Lung (tissue), 12 donors: ENCODE measurements around the gene ALG9. TPM values are rescaled to one million over a fixed set of nuclear protein-coding genes. Genes with fewer than 3 reads are reported as not detected.

ENCODE experiments used
- ATAC-seq: fragments of 200-7000 bp; cut with Tn5 transposase; one replicate; pipeline ENCODE4 v1.9.1; 2020; ENCODE audit warnings: moderate number of reproducible peaks; ENCODE audit not compliant: insufficient read depth, low FRiP score
- DNase-seq, 3 donors: peaks; one replicate each; pipeline ENCODE4 v3.0.0-alpha.2; 2013 to 2017
- H3K27ac ChIP-seq, 2 donors: one replicate each; pipeline ENCODE4 v1.5.1; 2013; ENCODE audit warnings: mild to moderate bottlenecking in 2 of 2, moderate library complexity in 2 of 2, control low read depth in 1 of 2, inconsistent platforms in 1 of 2, low read depth in 1 of 2, low read length in 1 of 2
- H3K27me3 ChIP-seq, 3 donors: one replicate each; pipeline ENCODE4 v1.5.1; 2013; ENCODE audit warnings: low read length in 2 of 3; ENCODE audit not compliant: control insufficient read depth in 3 of 3, insufficient read depth in 3 of 3
- H3K36me3 ChIP-seq, 4 donors: one replicate each; pipeline ENCODE4 v1.5.1; 2013; ENCODE audit warnings: low read length in 4 of 4, mild to moderate bottlenecking in 1 of 4, moderate library complexity in 1 of 4; ENCODE audit not compliant: control insufficient read depth in 4 of 4, insufficient read depth in 4 of 4
- H3K4me1 ChIP-seq, 5 donors: one replicate each; pipeline ENCODE4 v1.5.1; 2013; ENCODE audit warnings: low read length in 5 of 5, mild to moderate bottlenecking in 2 of 5, moderate library complexity in 1 of 5; ENCODE audit not compliant: control insufficient read depth in 5 of 5, insufficient read depth in 5 of 5
- H3K4me3 ChIP-seq: one replicate; pipeline ENCODE4 v1.5.1; 2013; ENCODE audit warnings: mild to moderate bottlenecking, control low read depth, moderate library complexity
- H3K9ac ChIP-seq, 2 donors: one replicate each; pipeline ENCODE4 v1.5.1; 2013; ENCODE audit warnings: low read length in 2 of 2, control low read depth in 1 of 2; ENCODE audit not compliant: insufficient read depth in 1 of 2
- H3K9me3 ChIP-seq, 4 donors: one replicate each; pipeline ENCODE4 v1.5.1; 2013; ENCODE audit warnings: low read length in 3 of 4, mild to moderate bottlenecking in 1 of 4, moderate library complexity in 1 of 4; ENCODE audit not compliant: control insufficient read depth in 4 of 4, insufficient read depth in 3 of 4
- WGBS, 2 donors: extraction: QIAGEN DNeasy Blood & Tissue Kit; methylation state at CpG; one replicate each; pipeline ENCODE4 v1.1.7; 2013; 5-methylcytosine and 5-hydroxymethylcytosine counted together
- polyA plus RNA-seq, 2 donors: library from polyadenylated mRNA; stranded (reverse); fragments of 200-250 nt; gene quantifications; one replicate each; pipeline ENCODE4 v1.2.1, GENCODE V29; 2013
- total RNA-seq, 2 donors: library from RNA; depleted of rRNA in 1 of 2; stranded (reverse); fragments of >200 nt in 1 of 2; gene quantifications; one replicate each; pipeline ENCODE4 v1.2.1, GENCODE V29; 2014 to 2021
- TF ChIP-seq, protein P1 (sequence below): IDR thresholded peaks from 2 replicates; pipeline ENCODE4 v1.5.1; 2012; ENCODE audit warnings: mild to moderate bottlenecking; ENCODE audit errors: control extremely low read depth, extremely low read depth
- donor health status: control.
- donor health status: control.
- donor health status: Bipolar disorder and iron deficiency.
- donor health status: healthy.
- donor health status: DM: yes; HTN: yes; CAD: no.

Gene ALG9
- total and polyA plus RNA-seq, 4 donors = 11.4 to 43.4 (median 25.9) TPM

DNA sequence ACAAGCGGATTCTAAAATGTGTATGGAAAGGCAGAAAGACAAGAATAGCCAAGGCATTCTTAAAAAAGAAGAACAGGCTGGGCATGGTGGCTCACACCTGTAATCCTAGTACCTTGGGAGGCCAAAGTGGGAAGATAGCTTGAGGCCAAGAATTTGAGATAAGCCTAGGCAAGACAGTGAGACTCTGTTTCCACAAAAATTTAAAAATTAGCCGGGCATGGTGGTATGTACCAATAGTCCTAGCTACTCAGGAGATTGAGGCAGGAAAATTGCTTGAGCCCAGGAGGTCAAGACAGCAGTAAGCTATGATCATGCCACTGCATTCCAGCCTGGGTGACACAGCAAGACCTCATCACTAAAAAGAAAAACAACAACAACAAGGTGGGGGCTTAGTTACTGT lies 59.2 kb downstream of the ALG9 start:
- 97 to 98% methylated on average over 2 of the region's 2 CpGs for WGBS, 2 donors
- no peaks in the 10 kb centered on the region for H3K27me3 ChIP-seq
- TF ChIP-seq, protein P1, sequence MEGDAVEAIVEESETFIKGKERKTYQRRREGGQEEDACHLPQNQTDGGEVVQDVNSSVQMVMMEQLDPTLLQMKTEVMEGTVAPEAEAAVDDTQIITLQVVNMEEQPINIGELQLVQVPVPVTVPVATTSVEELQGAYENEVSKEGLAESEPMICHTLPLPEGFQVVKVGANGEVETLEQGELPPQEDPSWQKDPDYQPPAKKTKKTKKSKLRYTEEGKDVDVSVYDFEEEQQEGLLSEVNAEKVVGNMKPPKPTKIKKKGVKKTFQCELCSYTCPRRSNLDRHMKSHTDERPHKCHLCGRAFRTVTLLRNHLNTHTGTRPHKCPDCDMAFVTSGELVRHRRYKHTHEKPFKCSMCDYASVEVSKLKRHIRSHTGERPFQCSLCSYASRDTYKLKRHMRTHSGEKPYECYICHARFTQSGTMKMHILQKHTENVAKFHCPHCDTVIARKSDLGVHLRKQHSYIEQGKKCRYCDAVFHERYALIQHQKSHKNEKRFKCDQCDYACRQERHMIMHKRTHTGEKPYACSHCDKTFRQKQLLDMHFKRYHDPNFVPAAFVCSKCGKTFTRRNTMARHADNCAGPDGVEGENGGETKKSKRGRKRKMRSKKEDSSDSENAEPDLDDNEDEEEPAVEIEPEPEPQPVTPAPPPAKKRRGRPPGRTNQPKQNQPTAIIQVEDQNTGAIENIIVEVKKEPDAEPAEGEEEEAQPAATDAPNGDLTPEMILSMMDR = no peak

DNA sequence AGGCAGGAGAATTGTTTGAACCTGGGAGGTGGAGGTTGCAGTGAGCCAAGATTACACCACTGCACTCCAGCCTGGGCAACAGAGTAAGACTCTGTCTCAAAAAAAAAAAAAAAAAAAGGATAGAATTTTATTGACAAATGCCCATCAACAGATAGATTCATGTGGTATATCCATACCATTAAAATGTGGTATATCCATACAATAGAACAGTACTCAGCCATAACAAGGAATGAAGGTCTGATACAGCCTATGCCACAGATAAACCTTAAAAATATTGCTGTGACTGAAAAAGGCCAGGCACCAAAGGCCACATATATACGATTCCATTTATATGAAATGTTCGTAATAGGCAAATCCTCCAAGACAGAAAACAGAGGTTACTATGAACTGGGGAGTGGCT lies 59.9 kb downstream of the ALG9 start:
- H3K9ac ChIP-seq = no peak overlapping the region
- H3K27ac ChIP-seq = no peak overlapping the region
- DNase-seq = no peak
- WGBS, 2 donors = 97 to 98% methylated on average over 2 of the region's 2 CpGs
- peaks cover 1 to 13% (median 5%) of the 10 kb centered on the region in 4 donors for H3K36me3 ChIP-seq
- H3K4me1 ChIP-seq = peaks cover 0 to 19% (median 0%) of the 10 kb centered on the region in 5 donors
- H3K9me3 ChIP-seq = no peaks in the 10 kb centered on the region
- no peaks in the 10 kb centered on the region for H3K27me3 ChIP-seq
- no peak for ATAC-seq
- no peak overlapping the region for H3K4me3 ChIP-seq
- TF ChIP-seq, protein P1 = no peak

More for the DNA sequence above, 59.2 kb downstream of the ALG9 start:
- Histone ChIP-seq H3K4me3 (no peak overlapping the region), H3K9me3 (no peaks in the 10 kb centered on the region), H3K27ac (no peak overlapping the region), H3K4me1 (peaks cover 0 to 19% (median 0%) of the 10 kb centered on the region in 5 donors), H3K36me3 (peaks cover 0 to 11% (median 4%) of the 10 kb centered on the region in 4 donors), H3K9ac (no peak overlapping the region)
- ATAC-seq (no peak), DNase-seq (no peak)

DNA sequence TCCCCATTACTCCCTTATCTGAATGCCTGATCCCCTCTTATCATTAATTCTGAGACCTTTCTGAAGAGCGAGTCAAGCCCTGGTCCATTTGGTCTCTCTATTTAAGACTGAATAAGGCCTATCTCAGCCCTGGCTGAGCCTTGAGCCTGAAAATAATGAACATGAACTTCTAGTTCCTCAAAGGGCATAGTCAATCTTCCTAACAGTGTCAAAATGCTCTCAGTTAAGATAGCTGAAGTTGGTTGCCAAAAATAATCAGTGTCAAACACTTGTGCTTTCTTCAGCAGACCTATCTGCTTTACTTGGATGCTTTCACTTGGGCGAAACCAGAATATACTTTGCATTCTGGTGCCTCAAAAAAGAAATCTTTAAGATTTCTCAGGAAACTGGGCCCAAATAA lies 62.5 kb downstream of the ALG9 start:
- no peaks in the 10 kb centered on the region for H3K9me3 ChIP-seq
- peaks cover 5 to 28% (median 8%) of the 10 kb centered on the region in 4 donors for H3K36me3 ChIP-seq
- H3K27ac ChIP-seq = peak overlapping the region in 1 of 2 donors; percentile 27
- DNase-seq (no peak), ATAC-seq (no peak)
- H3K27me3 ChIP-seq = no peaks in the 10 kb centered on the region
- H3K9ac ChIP-seq = no peak overlapping the region
- TF ChIP-seq, protein P1 = no peak
- WGBS, 2 donors = 94 to 100% methylated on average over 2 of the region's 2 CpGs
- H3K4me1 ChIP-seq = peaks cover 0 to 12% (median 0%) of the 10 kb centered on the region in 5 donors
- no peak overlapping the region for H3K4me3 ChIP-seq

DNA sequence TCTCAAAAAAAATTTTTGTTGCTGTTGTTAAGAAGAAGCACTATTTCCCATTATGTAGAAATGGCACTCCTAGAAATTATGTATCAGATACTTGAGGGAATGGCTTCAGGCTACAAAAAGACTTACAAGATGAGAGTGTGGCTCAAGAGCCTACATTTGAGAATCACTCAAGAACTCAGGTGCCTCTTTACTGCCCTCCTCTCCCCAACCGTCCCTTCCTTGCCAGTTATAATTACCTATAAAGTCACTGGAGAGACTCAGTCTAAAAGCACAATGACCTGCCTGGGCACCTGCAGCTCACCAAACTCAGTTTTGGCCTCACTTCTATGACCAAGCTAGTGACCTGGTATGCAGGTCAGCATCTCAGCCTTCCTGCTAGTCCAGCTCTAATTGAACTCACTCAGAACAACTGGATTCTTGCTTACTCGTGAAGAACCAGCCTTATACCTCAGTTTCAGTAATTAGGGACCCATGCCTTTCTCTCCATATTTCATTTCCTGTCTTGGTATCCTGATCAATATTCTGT lies 63.3 kb downstream of the ALG9 start:
- TF ChIP-seq, protein P1 = no peak
- H3K9me3 ChIP-seq = no peaks in the 10 kb centered on the region
- WGBS, 2 donors = 77 to 98% methylated on average over 2 of the region's 2 CpGs
- no peaks in the 10 kb centered on the region for H3K27me3 ChIP-seq
- peaks cover 0 to 12% (median 0%) of the 10 kb centered on the region in 5 donors for H3K4me1 ChIP-seq
- H3K27ac ChIP-seq = peak overlapping the region in 1 of 2 donors; percentile 50
- DNase-seq = no peak
- peaks cover 5 to 28% (median 8%) of the 10 kb centered on the region in 4 donors for H3K36me3 ChIP-seq
- H3K4me3 ChIP-seq = no peak overlapping the region
- H3K9ac ChIP-seq = no peak overlapping the region
- peak; percentile 47 for ATAC-seq
